ENCODE data around the gene GLI3.

Gene GLI3

DNA sequence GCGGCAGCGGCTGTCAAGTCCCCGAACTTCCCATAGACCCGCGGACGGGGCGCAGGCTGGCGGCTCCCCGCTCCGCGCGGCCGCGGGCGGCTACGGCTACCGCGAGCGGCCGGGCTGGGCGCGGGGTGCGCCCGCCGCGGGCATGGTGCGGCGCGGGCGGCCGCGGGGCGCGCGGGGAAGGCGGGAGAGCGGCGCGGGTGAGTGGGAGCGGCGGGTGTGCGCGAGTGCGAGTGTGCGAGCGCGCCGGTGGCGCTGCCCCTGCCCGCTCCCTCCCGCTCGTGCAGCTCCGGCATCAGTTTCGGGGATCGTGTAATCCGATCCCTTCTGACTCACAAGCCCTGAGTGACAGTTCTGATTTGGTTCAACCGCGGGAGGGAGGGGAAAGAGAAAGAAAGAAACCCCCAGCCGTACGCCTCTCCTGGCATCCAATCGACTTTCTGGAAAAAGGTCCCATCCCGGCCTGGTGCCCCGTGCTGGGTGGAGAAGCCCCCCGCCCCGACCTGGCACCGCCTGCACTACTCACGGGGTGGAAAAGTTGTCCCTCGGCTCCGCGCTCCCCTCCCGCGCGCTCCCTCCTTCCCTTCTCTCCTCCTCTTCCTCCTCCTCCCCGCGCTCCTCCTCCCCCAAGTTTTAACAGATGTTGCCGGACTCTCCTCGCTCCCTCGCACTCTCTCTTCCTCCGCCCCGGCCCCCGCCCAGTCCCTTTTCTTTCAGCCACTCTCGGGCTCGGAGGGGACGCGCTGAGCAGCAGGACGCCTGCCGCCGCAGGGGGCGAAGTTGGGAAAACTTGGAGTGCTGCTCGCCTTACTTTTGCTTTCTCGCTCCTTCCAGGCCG, at the start of gene GLI3:
GLI3 (minus strand) TSS at position 234 of the 835 bp plus-strand sequence. CDS start 13,956 bp downstream, outside the sequence.
- in situ Hi-C loops (cut with HindIII; ENCODE audit: low pct_ligation_motif_present, low pct_unique_long_range_greater_than_20kb, low sequenced_read_pairs) = no loop called here
- DNase-seq = peak; percentile 96

DNA sequence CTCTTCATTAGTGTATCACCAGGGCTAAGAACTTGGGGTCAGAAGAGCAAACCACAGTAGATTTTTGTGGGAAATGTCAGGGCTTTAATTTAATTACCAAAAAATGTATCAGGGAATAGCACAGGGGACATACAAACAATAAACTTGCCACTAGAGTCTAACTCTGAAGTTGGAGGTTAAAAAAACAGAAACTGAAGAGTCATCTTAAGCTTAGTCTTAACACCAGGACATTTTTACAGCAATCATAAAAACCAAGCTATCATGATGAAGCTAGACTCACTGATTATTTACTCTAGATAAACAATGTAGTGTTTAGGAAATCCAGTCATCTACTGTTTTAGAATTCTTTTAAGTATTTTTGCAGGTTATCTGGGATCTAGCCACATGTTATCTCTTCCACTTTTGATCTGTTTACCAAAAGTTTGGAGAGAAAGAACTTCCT, 48.4 kb upstream of the GLI3 start:
- no peak for DNase-seq
- in situ Hi-C loops (cut with HindIII; ENCODE audit: low pct_ligation_motif_present, low pct_unique_long_range_greater_than_20kb, low sequenced_read_pairs) = no loop called here

DNA sequence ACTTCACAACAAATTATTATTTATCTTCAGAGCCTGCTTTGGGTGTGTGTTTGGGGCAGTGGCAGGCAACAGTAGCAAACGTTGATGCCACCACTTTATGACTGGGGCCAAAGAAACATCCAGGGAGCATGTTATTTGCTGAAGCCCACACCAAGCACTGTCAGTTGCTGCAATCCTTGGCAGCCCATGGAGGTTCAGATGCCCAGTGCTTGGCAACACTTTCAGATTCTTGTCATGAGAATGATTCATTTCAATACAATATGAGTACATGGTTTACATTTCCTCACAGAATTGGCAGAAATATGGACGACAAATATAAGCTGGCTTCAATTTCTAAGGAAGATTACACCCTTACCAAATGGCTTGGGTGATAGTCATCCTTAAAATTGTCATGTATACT, 46.5 kb upstream of the GLI3 start:
- no peak for DNase-seq
- in situ Hi-C loops (cut with HindIII; ENCODE audit: low pct_ligation_motif_present, low pct_unique_long_range_greater_than_20kb, low sequenced_read_pairs) = no loop called here

DNA sequence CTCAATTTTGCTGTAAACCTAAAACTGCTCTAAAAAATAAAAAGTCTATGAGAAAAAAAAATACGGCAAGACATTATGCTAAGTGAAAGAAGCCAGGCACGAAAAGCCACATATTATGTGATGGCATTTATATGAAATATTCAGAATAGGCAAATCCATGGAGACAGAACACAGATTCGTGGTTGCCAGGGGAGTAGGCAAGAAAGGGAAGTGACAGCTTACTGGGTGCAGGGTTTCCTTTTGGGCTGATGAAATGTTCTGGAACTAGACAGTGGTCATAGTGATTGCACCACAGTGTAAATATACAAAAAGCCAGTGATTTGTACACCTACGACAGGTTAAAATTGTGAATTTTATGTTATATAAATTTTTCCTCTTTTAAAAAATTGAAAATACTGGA, 41.3 kb upstream of the GLI3 start:
- no peak for DNase-seq
- in situ Hi-C loops (cut with HindIII; ENCODE audit: low pct_ligation_motif_present, low pct_unique_long_range_greater_than_20kb, low sequenced_read_pairs) = no loop called here

DNA sequence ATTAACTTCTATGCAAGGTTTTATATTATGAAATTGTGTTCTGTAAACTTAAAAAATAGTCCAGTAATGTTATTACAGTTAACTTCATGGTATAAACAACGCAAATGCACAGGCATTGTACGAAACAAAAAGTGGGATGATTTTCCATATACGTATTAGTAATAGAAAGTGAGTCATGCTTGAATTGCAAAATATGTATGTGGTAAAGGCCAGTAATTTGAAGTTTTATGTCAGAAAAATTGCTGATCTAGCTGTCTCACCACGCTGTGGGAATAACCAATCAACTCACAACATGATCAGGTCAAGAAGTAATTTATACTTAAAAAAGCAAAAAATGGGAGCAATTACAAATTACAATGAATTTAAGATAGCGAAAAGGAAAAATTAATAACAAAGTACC, 37.0 kb upstream of the GLI3 start:
- no peak for DNase-seq
- in situ Hi-C loops (cut with HindIII; ENCODE audit: low pct_ligation_motif_present, low pct_unique_long_range_greater_than_20kb, low sequenced_read_pairs) = no loop called here

DNA sequence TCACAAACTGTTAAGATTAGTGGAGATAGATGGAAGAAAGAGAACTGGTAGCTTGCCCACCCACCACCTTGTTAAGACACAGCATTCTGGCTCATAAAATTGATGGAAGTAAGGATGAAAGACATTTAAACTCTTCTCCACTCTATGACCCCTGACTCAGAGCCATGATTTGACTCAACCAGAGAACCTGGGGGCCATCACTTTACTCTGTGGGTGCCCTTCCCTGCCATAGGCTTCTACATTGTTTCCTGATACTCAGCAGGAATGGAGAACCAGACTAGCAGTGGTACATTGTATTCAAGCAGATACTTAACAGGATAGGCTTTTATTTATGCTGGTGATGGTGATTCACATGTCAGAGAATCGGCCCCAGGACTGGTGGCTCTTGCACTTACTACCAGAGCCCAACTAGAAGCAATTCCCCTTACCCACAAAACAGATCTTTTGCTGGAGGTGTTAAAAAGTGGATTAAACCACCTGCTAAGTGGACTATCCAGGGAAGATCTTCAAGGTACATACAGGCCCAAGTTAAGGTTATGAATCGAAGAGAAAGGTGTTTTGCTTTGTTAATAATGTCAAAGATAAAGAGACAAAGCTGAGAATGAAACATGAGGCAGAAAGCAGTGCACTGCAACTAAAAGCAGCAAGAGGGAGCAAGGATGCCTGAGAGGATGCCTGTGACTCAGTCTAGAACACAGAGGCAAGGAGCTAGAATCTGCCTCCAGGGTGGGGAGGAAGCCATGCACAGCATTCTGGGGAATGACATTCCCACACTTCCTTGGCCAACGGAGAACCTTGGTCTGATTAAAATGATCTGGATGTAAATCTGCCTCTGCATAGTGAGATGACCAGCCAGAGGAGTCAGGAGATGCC, 36.0 kb upstream of the GLI3 start:
- peak; percentile 52 for DNase-seq
- in situ Hi-C loops (cut with HindIII; ENCODE audit: low pct_ligation_motif_present, low pct_unique_long_range_greater_than_20kb, low sequenced_read_pairs) = no loop called here

DNA sequence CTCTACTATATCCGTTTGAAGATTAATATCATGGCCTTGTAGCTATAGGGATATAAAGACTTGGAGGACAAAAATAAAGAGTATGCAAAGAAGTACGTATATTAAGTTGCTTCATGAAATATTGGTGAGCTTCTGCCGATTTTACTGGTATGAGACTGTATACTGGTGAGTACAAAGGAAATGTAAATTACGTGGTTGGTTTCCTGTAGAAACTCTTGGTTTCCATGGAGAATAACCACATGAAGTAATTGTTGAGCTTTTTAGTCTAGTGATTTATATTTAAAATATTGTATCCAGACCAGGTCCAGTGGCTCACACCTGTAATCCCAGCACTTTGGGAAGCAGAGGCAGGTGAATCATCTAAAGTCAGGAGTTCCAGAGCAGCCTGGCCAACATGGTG, 32.2 kb upstream of the GLI3 start:
- in situ Hi-C loops (cut with HindIII; ENCODE audit: low pct_ligation_motif_present, low pct_unique_long_range_greater_than_20kb, low sequenced_read_pairs) = no loop called here
- DNase-seq = no peak

DNA sequence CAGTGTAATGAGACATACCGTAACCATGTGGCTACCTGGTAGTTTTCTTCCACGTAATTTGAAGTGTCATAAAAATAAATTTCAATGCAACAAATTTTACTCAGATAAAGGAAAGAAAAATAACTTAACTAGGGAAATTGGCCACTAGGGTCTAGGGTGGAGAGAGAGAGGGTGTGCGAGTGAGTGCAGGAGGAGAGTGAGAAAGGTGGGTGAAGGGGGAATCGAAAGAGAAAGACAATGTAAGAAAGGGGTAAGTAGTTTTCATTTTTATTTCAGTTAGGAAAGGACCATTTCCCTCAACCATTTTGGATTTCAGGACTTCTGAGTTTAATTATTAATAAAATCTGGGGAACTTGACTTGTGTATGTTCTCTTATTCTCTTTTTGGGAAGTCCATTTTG, 27.7 kb upstream of the GLI3 start:
- in situ Hi-C loops (cut with HindIII; ENCODE audit: low pct_ligation_motif_present, low pct_unique_long_range_greater_than_20kb, low sequenced_read_pairs) = no loop called here
- no peak for DNase-seq

DNA sequence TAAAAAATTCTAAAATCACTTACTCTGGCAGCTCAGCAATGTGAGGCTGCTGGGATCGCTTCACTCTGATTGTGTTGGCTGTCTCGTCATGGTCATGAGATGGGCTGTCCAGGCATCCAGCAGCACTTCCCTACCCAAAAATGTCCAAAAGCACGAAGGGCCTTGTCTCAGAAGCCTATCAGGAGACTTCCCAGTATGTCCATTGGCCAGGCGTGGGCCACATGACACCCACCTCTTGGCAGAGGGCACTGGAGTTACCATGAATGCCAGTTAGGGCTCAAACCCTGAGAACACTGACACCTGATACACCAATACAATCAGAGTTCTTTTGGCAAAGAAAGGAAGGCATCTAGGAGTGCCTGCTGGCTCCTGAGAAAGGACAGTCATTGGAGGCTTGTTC, 27.0 kb upstream of the GLI3 start:
- DNase-seq = no peak
- in situ Hi-C loops (cut with HindIII; ENCODE audit: low pct_ligation_motif_present, low pct_unique_long_range_greater_than_20kb, low sequenced_read_pairs) = no loop called here

DNA sequence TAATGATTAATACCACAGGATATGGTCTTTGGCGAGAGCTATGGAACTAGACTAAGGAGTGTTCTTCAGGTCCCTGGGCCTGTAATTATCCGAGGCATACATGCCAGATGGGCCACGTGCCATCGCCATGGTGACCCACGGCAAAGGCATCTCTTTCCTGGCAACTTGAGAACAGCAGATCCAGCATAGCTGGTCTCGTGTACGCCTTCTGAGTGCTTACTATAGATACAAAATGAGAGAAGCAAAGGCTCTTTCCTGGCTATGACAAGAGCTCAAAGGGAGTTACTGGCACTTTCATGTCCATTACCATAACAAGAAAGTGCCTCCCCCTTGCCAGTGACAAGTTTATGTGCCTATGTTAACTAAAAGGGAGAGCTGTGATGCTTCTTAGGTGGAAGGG, 26.0 kb upstream of the GLI3 start:
- no peak for DNase-seq
- in situ Hi-C loops (cut with HindIII; ENCODE audit: low pct_ligation_motif_present, low pct_unique_long_range_greater_than_20kb, low sequenced_read_pairs) = no loop called here

DNA sequence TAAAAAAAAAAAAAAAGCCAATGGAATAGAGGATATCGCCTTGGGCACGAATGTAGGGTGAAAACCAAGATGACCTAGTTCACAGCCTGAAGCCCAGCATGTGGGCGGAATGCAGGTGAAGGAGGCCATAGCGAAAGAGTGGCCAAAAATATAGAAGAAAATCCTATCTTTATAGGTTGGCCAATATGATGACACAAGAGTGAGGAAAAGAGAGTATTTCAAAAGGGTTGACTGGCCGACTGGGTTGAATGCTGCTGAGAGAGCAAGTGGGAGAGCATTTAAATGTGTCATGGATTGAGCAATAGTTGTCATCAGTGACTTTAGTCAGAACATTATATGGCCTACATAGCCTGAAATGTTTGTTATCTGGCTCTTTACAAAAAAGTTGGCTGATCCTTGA, 17.2 kb upstream of the GLI3 start:
- no peak for DNase-seq
- in situ Hi-C loops (cut with HindIII; ENCODE audit: low pct_ligation_motif_present, low pct_unique_long_range_greater_than_20kb, low sequenced_read_pairs) = no loop called here

DNA sequence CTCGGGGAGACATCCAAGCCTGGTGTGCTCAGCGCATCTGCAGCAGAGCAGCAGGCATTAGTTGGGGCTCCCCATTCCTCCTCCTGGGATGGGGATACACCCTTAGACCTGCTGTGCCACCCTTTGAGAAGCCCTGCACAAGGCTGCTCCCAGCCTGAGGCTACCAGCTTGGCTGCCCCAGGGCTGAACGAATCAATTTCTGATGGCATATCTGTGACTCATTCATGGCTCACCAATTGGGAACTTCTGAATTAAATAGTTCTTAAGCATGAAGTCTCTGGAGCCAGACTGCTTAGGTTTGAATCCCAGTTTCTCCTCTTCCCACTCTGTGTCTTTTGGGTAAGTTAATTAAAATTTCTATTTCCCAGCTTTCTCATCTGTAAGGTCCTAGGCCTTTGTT, 16.3 kb upstream of the GLI3 start:
- in situ Hi-C loops (cut with HindIII; ENCODE audit: low pct_ligation_motif_present, low pct_unique_long_range_greater_than_20kb, low sequenced_read_pairs) = no loop called here
- DNase-seq = no peak

DNA sequence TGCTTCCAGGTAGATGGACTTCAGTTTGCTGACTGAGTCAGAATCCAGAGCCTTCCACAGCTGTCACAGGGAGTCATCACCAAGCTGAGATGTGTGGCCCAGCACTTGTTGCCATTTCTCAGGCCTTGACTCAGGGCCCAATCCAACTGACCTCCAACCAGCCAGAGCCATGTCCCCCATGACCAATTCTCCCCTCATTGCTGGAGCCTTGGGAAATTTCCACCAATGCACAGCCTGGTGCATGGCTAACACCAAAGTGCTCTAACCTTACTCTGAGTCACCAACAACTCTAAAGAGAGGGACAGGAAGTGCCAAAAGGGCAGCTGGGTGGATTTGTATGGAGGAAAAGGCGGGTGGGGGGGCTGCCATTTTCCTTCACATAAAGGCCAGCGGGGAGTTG, 13.4 kb upstream of the GLI3 start:
- DNase-seq = no peak
- in situ Hi-C loops (cut with HindIII; ENCODE audit: low pct_ligation_motif_present, low pct_unique_long_range_greater_than_20kb, low sequenced_read_pairs) = no loop called here

DNA sequence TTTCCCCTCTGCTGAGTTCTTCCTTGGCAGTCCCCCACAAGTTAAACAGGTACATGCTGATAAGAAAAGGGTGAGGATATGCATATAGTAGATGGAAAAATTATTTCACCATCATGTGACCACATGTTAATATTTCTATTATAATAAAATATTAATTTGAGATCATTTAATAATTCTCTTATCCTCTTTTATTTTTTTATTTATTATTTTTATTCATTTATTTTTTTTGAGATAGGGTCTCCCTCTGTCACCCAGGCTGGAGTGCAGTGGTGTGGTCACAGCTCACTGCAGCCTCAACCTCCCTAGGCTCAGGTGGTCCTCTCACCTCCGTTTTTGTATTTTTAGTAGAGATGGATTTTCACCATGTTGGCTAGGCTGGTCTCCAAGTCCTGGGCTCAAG, 11.6 kb upstream of the GLI3 start:
- no peak for DNase-seq
- in situ Hi-C loops (cut with HindIII; ENCODE audit: low pct_ligation_motif_present, low pct_unique_long_range_greater_than_20kb, low sequenced_read_pairs) = no loop called here

DNA sequence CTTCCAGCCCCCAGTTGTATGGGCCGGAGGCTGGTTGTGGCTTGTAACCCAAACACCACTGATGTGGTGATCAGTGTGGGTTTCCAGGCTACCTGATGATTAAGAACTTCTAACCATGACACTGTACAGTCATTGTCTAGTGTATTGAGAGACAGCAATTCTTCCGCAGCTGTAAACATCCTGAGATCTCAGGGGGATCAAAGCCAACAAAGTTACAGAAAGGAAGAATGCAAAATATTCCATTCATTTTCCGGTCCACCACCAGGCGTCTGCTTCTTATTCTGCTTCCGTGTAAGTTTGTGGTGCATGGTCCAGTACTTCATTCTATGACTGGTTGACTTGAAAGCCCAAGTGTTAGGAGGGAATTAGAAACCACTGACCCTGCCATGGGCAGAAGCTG, 10.3 kb upstream of the GLI3 start:
- in situ Hi-C loops (cut with HindIII; ENCODE audit: low pct_ligation_motif_present, low pct_unique_long_range_greater_than_20kb, low sequenced_read_pairs) = no loop called here
- DNase-seq = no peak

DNA sequence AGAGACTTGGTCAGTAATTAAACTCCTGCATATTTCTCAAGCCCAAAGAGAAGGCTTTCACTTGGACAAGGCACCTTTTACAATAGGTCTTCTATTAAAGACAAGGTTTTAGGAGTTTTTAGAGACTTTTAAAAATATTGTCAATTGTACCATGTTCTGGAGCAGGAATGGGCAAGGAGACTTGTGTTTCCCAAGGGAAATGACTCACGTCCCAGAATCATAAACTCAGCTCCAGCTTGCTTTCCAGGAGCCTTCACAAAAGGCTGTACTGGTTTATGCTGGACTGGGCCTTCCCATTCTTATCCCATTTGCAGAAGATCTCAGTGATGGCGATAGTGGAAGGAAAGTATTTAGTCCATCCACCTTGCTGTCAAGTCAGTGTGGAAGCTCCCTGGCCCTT, 7.8 kb upstream of the GLI3 start:
- in situ Hi-C loops (cut with HindIII; ENCODE audit: low pct_ligation_motif_present, low pct_unique_long_range_greater_than_20kb, low sequenced_read_pairs) = no loop called here
- DNase-seq = peak; percentile 71

DNA sequence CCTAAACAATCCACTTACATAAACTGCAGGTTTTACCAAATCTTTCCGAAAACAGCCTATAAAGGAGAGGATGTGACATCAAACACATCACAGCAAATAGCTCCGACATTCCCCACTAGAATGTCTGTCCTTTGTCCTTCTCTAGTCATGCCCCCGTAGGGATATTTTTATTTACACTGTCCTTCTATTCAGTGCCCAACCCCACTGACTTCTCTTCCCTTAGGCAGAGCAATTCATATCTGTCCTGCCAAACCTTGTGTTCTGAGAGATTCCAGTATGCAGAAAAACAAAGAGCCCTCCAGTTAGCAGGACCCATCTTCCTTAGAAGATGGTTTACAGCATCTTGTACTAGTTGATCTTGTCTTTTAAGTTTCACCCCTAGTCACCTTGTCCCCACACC, 5.4 kb upstream of the GLI3 start:
- in situ Hi-C loops (cut with HindIII; ENCODE audit: low pct_ligation_motif_present, low pct_unique_long_range_greater_than_20kb, low sequenced_read_pairs) = no loop called here
- DNase-seq = no peak

DNA sequence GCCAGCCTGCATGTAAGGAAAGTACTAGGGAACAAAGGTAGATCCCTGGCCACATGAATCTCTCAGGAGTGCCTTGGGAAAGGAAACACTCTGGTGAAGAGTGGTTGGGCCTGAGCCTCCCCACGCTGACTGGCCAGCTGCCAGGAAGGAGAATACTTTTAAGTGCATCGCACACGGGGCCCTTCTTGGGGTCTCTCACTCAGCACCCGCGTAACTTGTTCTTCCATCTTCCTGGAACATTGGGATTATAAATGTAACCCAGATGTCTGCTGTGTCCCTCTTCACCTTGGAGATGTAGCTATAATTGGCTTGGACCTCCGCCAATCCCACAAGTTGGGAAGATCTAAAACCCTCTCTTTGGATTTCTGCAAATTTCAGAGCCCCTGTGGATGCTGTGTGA, 4.4 kb upstream of the GLI3 start:
- no peak for DNase-seq
- in situ Hi-C loops (cut with HindIII; ENCODE audit: low pct_ligation_motif_present, low pct_unique_long_range_greater_than_20kb, low sequenced_read_pairs) = no loop called here

DNA sequence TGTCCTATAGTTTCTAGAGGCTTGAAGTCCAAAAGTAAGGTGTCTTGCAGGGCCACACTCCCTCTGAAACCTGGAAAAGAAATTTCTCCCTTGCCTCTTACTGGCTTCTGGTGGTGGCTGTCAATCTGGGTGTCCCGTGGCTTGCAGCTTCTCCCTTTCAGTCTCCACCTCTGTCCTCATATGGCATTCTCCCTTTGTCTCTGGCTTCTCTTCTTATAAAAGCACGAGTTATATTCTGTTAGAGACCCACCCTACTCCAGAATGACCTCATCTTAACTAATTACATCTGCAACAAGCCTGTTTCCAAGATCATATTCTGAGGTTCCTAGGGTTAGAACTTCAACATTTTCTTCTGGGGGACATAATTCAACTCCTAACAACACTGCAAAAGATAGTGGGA, 3.4 kb upstream of the GLI3 start:
- in situ Hi-C loops (cut with HindIII; ENCODE audit: low pct_ligation_motif_present, low pct_unique_long_range_greater_than_20kb, low sequenced_read_pairs) = no loop called here
- no peak for DNase-seq
